NT2/D1 (cell line): ENCODE results near the gene PANX2.

ENCODE experiments used
- SUZ12 ChIP-seq: IDR thresholded peaks from 2 replicates; pipeline ENCODE4 v1.6.1; 2011; ENCODE audit not compliant: insufficient read length, insufficient read depth; ENCODE audit errors: extremely low read depth
- YY1 ChIP-seq: IDR thresholded peaks from 2 replicates; pipeline ENCODE4 v1.6.1; 2011; ENCODE audit not compliant: insufficient read length, insufficient read depth

DNA sequence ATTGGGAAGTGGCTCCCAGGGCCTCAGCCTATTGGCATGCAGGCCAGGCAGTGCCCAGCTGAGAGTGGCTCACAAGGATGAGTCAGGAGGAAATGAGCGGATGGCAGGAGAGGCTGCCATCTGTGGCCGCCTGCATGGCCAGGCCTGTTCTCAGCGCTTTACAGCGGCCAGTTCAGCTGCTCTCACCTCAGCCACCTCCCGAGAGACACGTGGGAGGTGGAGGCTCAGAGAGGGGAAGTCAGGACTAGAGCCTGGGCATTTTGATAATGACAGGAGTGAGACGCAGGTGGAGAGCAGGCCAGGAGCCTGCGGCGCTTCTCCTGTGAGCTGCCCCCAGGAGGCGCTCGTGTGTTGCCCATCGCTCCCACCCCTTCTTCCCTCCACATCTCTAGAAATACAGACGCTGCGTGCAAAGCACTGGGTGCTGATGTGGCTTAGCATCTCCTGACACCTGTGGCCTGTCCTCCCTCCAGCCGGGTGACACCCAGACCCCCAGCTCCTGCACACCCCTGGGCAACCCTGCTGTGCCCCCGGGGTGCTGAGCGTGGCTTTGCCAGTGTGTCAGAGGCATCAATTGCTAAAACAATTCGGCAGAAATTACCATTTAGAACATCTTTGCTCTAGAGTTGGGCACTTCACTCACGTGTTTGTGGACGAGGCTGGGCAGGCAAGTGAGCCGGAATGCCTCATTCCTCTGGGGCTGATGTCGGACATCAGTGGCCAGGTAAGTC lies 21.4 kb upstream of the PANX2 start:
- no peak for TF ChIP-seq SUZ12
- no peak for TF ChIP-seq YY1
